ENCODE measurements around the gene RHOH. TPM values are rescaled to one million over a fixed set of nuclear protein-coding genes. Genes with fewer than 3 reads are reported as not detected.
A peak's percentile ranks its signal among the peaks of the same experiment; 100 is the strongest.
"Not testable (repeated sequence)": the region's sequence is repeated elsewhere in the genome, so short reads cannot be mapped to it uniquely, and the experiment has no call there.

The RHOH gene, protein sequence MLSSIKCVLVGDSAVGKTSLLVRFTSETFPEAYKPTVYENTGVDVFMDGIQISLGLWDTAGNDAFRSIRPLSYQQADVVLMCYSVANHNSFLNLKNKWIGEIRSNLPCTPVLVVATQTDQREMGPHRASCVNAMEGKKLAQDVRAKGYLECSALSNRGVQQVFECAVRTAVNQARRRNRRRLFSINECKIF
- 100 to 1,000 TPM; 134 to 137 TPM for total RNA-seq

DNA sequence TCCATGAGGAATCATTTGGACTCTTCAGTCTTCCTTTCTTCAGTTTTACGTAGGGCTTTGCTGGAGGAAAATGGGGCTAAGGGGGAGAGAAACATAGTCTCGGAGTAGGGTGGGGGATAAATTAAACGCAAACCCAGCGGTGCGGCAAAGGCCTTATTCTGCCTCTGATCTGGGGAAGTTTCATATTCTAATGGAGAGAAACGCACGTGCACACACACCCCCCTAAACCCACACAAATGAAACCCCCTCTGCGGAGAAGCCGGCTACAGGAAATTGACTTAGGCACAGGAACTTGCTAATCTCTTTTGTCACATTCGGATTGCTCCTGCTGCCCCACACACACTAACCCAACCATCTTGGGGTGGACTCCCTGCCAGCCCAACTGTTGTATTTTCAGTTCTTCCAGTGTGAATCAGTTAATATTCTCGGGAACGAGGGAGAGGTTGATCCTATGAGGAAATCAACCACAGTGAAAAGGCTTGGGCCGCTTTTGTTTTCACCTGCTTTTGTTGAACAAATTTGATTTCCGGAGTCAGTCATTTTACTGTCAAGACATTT, at the start of gene RHOH:
Gene RHOH (plus strand): TSS at position 308 of the 558 bp plus-strand sequence. CDS start 46,356 bp downstream, outside the sequence.
- peak; percentile 80 for DNase-seq
- H3K27ac Mint-ChIP-seq, result peak within 1 kb of the TSS; percentile 98
- ChIA-PET POLR2A (interaction anchor here (0.6 to 1.3 kb wide), 7 partner anchors 8 to 137 kb away, joined by 3 to 7 read pairs (median 4); no protein-coding TSS in a partner anchor), CTCF (interaction anchor here (0.7 to 4.5 kb wide), 7 partner anchors 8 to 140 kb away, joined by 3 to 17 read pairs (median 5); partner anchors contain the start of gene N4BP2)
- peak within 1 kb of the TSS; percentile 94 for H3K4me3 Mint-ChIP-seq
- H3K4me1 Mint-ChIP-seq, result peaks cover 48% of the 10 kb centered on the region
- peaks cover 3% of the 10 kb centered on the region for H3K9me3 Mint-ChIP-seq
- peaks cover 52% of the 10 kb centered on the region for H3K36me3 Mint-ChIP-seq (ENCODE audit: low read depth)
- H3K27me3 Mint-ChIP-seq, result no peaks in the 10 kb centered on the region

DNA sequence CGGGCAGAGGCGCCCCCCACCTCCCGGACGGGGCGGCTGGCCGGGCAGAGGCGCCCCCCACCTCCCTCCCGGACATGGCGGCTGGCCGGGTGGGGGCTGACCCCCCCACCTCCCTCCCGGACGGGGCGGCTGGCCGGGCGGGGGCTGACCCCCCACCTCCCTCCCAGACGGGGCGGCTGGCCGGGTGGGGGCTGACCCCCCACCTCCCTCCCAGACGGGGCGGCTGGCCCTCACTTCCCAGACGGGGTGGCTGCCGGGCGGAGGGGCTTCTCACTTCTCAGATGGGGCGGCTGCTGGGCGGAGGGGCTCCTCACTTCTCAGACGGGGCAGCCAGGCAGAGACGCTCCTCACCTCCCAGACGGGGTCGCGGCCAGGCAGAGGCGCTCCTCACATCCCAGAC, 49.3 kb upstream of the RHOH start:
- H3K27ac Mint-ChIP-seq, CTCF ChIA-PET, H3K4me3 Mint-ChIP-seq, POLR2A ChIA-PET, DNase-seq, H3K27me3 Mint-ChIP-seq: not testable (repeated sequence)
- Mint-ChIP-seq H3K9me3 (peaks cover 11% of the 10 kb centered on the region), H3K4me1 (peaks cover 23% of the 10 kb centered on the region), H3K36me3 (ENCODE audit: low read depth) (peaks cover 68% of the 10 kb centered on the region)

DNA sequence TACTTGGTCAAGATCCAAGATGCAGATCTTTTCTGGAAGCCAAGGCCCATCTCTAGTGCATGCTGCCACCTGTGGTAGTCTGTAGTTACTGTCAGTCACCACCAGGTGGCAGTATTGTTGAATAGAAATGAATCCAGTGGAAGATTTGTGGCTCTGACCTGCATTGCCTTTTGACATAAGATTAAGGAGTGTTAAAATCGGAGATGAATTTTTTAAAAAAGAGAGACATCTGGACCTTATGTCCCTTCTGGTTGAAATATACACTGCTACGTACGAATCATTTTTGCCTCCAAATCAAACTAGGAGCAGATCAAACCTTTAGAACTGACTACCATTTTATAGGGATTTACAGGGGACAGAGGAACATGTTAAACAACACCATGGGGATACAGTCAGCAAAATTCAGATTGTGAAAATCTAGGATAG, 46.9 kb upstream of the RHOH start:
- CTCF ChIA-PET, result interaction anchor here (0.7 to 1.2 kb wide), 5 partner anchors 13 to 167 kb away, joined by 3 to 5 read pairs (median 3); no protein-coding TSS in a partner anchor
- peak; percentile 89 for DNase-seq
- H3K4me3 Mint-ChIP-seq, result no peak overlapping the region
- peaks cover 11% of the 10 kb centered on the region for H3K9me3 Mint-ChIP-seq
- POLR2A ChIA-PET, result interaction anchor here (0.7 kb wide), 1 partner anchor 88 kb away, joined by 6 read pairs; no protein-coding TSS in a partner anchor
- peaks cover 36% of the 10 kb centered on the region for H3K4me1 Mint-ChIP-seq
- H3K36me3 Mint-ChIP-seq (ENCODE audit: low read depth), result peaks cover 60% of the 10 kb centered on the region
- H3K27me3 Mint-ChIP-seq, result no peaks in the 10 kb centered on the region
- peak overlapping the region; percentile 20 for H3K27ac Mint-ChIP-seq

DNA sequence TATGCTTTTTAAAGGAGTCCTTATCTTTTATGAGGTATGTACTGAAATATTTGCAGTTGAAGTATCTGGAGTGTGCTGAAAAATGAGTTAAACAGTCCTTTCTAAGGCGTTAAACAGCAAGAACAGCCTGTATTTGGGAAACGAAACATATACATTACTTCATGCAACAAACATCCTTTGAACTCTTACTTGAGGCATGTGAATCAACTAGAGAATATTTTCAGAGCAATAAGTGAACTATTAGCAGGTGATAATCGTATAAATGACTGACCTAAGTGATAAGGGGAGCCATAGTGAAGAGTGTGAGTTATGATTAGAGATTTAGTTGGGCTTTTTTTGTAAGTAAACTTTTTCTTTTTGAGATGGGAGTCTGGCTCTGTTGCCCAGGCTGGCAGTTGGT, 45.9 kb upstream of the RHOH start:
- ChIA-PET CTCF (interaction anchor here (1.5 kb wide), 2 partner anchors 12 to 50 kb away, joined by 3 to 6 read pairs; no protein-coding TSS in a partner anchor), POLR2A (no interaction called here)
- no peak for DNase-seq
- Mint-ChIP-seq H3K4me3 (no peak overlapping the region), H3K9me3 (peaks cover 11% of the 10 kb centered on the region), H3K27ac (no peak overlapping the region), H3K27me3 (no peaks in the 10 kb centered on the region), H3K4me1 (peaks cover 36% of the 10 kb centered on the region), H3K36me3 (ENCODE audit: low read depth) (peaks cover 55% of the 10 kb centered on the region)

DNA sequence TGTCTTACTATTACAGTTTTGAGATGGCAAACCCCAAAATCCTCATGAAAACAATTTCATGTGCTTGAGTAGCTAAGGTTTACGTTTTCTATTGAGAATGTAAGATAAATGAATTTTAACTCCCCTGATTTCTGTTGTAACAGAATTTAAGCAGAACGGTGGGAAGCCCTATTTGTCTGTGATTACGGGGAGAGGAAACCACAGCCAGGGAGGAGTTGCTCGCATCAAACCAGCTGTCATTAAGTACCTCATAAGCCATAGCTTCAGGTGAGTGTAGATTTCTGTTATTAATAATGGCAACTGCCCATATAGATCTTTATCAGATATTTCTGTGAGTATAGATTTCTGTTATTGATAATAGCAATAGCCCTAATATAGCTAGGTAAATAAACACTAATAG, 44.2 kb upstream of the RHOH start:
- Mint-ChIP-seq H3K27me3 (no peaks in the 10 kb centered on the region), H3K4me3 (no peak overlapping the region), H3K36me3 (ENCODE audit: low read depth) (peaks cover 47% of the 10 kb centered on the region), H3K27ac (no peak overlapping the region), H3K9me3 (peaks cover 11% of the 10 kb centered on the region), H3K4me1 (peaks cover 36% of the 10 kb centered on the region)
- DNase-seq, result peak; percentile 24
- CTCF ChIA-PET, result interaction anchor here (0.5 to 1.5 kb wide), 6 partner anchors 10 to 164 kb away, joined by 3 to 7 read pairs (median 3); no protein-coding TSS in a partner anchor
- POLR2A ChIA-PET, result no interaction called here

DNA sequence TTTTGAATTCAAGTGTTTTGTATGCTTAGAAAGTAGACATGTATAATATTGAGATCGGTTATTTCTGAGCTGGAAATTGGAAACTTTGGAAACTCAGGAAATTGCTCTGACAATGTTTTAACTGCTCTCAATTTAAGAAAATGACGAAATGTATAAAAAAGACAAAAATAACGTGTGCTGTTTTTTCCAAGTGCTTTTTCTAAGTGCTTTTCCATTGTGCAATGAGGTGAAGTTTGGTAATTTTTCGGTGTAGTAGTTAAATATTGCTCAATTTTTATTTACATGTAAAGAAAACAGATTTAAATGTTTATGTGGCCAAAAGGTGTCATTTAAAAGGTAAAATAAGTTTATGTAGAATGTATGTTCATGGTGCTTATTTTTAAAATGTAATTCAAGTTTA, 39.4 kb upstream of the RHOH start:
- ChIA-PET CTCF (no interaction called here), POLR2A (no interaction called here)
- Mint-ChIP-seq H3K27ac (no peak overlapping the region), H3K27me3 (no peaks in the 10 kb centered on the region), H3K9me3 (no peaks in the 10 kb centered on the region), H3K4me1 (peaks cover 13% of the 10 kb centered on the region), H3K4me3 (no peak overlapping the region), H3K36me3 (ENCODE audit: low read depth) (peaks cover 39% of the 10 kb centered on the region)
- DNase-seq, result no peak

DNA sequence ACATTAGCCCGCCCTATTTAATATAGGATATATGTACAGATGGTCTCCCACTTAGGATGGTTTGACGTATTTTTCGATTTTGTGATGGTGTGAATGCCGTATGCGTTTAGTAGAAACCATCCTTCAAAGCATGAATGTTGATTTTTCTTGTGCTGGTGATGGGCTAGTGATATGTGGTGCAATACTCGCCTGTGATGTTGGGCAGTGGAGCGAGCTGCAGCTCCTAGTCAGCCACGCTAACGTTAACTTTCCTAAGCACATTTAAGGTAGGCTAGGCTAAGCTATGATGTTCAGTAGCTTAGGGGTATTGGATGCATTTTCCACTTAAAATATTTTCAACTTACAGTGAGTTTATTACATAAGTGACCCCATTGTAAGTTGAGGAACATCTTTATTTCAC, 36.6 kb upstream of the RHOH start:
- no peak for DNase-seq
- H3K9me3 Mint-ChIP-seq, result no peaks in the 10 kb centered on the region
- CTCF ChIA-PET, result interaction anchor here (1.8 kb wide), 1 partner anchor 165 kb away, joined by 6 read pairs; no protein-coding TSS in a partner anchor
- H3K4me3 Mint-ChIP-seq, result no peak overlapping the region
- POLR2A ChIA-PET, result no interaction called here
- H3K36me3 Mint-ChIP-seq (ENCODE audit: low read depth), result peaks cover 42% of the 10 kb centered on the region
- no peaks in the 10 kb centered on the region for H3K27me3 Mint-ChIP-seq
- H3K27ac Mint-ChIP-seq, result no peak overlapping the region
- H3K4me1 Mint-ChIP-seq, result no peaks in the 10 kb centered on the region

DNA sequence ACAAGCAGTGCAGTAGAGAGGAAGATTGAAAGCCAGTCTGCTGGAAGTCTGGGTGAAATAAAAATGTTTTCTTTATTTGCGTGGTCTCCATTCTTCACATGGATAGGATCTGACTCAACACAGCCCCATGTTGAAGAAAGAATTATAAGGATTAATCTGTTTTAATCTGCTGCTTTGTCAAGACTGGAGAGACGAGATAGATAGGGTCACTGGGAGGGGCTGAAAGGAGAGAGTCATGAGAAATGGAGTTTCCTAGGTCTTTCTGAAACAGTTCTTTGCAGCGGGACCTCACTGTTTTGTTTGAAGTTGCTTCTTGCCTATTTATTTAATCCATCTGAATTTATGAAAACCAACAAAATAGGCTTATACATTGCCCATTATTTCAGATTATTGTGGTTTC, 32.4 kb upstream of the RHOH start:
- Mint-ChIP-seq H3K4me3 (no peak overlapping the region), H3K27ac (no peak overlapping the region), H3K27me3 (no peaks in the 10 kb centered on the region), H3K9me3 (peaks cover 5% of the 10 kb centered on the region), H3K36me3 (ENCODE audit: low read depth) (peaks cover 58% of the 10 kb centered on the region), H3K4me1 (no peaks in the 10 kb centered on the region)
- POLR2A ChIA-PET, result interaction anchor here (0.6 kb wide), 1 partner anchor 60 kb away, joined by 3 read pairs; no protein-coding TSS in a partner anchor
- no peak for DNase-seq
- CTCF ChIA-PET, result interaction anchor here (0.6 to 1.5 kb wide), 2 partner anchors 153 to 176 kb away, joined by 3 to 5 read pairs; no protein-coding TSS in a partner anchor

DNA sequence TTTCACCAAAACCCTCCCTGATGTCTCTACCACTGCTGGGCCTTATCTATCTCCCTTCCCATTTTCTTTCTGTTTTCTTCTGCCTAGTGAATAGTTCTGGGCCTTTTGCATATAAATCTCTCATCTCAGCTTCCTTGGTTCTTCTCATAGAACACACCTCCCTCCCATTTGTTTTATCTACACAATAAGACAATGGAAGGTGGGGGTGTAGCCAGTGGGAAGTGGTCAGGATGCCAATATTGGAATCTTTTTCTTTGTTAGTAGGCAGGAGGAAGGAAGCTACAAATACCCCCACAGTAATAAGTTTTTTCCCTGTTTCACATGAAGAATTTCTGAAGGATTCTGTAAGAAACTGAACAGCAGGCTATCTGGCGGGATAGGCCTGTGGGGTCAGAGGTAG, 30.9 kb upstream of the RHOH start:
- Mint-ChIP-seq H3K27me3 (no peaks in the 10 kb centered on the region), H3K27ac (no peak overlapping the region), H3K4me3 (no peak overlapping the region), H3K36me3 (ENCODE audit: low read depth) (peaks cover 57% of the 10 kb centered on the region), H3K9me3 (peaks cover 9% of the 10 kb centered on the region), H3K4me1 (peaks cover 5% of the 10 kb centered on the region)
- ChIA-PET POLR2A (no interaction called here), CTCF (interaction anchor here (1.5 kb wide), 1 partner anchor 151 kb away, joined by 5 read pairs; no protein-coding TSS in a partner anchor)
- DNase-seq, result no peak

DNA sequence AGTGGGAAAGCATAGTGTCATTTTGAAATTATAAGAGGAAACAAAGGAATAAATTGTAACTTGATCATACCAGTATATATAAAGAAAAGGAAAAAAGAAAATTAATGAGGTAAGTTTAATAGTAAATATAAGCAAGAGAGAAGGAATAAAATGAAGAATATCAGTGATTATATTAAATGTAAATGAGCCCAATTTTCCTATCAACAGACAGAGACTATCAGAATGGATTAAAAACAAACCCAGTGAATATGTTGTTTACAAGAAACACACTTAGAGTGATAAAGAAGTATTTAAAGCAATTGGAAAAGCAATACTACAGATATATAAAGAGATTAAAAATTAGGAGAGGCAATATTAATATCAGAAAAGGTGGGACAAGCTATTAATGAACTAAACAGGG, 28.8 kb upstream of the RHOH start:
- Mint-ChIP-seq H3K9me3 (peaks cover 9% of the 10 kb centered on the region), H3K4me1 (peaks cover 14% of the 10 kb centered on the region), H3K4me3 (no peak overlapping the region), H3K27ac (no peak overlapping the region), H3K27me3 (no peaks in the 10 kb centered on the region), H3K36me3 (ENCODE audit: low read depth) (peaks cover 43% of the 10 kb centered on the region)
- CTCF ChIA-PET, result no interaction called here
- POLR2A ChIA-PET, result no interaction called here
- no peak for DNase-seq

DNA sequence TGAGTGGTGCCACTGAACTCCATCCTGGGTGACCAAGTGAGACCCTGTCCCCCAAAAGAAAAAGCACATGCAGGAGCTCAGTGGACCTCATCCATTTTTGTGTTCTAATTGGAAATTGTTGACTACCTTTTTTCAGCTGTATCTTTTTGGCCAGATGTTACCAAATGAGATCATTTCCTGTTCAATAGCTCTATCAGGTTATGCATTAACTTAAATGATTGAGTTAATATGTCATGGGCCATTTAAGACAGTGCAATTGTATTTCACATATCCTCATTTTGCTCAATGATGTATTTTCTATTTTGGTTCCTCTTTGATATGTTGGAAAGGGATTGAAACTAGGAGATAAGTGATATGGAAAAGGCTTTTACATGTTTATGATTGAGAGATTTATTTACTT, 26.2 kb upstream of the RHOH start:
- no peak for DNase-seq
- Mint-ChIP-seq H3K9me3 (peaks cover 9% of the 10 kb centered on the region), H3K27me3 (no peaks in the 10 kb centered on the region), H3K27ac (no peak overlapping the region), H3K4me1 (peaks cover 28% of the 10 kb centered on the region), H3K36me3 (ENCODE audit: low read depth) (peaks cover 29% of the 10 kb centered on the region), H3K4me3 (no peak overlapping the region)
- POLR2A ChIA-PET, result no interaction called here
- CTCF ChIA-PET, result interaction anchor here (2.0 kb wide), 1 partner anchor 155 kb away, joined by 4 read pairs; no protein-coding TSS in a partner anchor

DNA sequence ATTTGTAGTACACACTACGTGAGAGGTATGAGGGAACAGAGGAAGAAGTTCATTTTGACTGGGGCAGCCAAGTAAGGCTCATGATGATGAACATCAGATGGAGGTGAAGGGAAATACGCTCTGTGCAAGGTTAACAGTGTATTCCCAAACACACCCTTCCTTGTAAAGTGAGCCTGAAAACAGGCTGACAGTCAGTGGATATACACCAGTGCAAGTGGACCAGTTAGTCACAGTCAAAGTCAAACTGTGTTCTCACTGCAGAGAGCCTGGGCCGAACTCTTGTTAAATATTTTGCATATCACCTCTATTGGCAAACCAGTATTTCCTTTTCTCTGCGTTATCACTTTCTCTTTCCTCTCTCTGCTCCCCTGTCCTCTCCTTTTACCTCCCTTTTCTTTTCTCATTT, 23.4 kb upstream of the RHOH start:
- Mint-ChIP-seq H3K4me1 (peaks cover 31% of the 10 kb centered on the region), H3K9me3 (peaks cover 4% of the 10 kb centered on the region), H3K27me3 (no peaks in the 10 kb centered on the region), H3K27ac (peak overlapping the region; percentile 84), H3K36me3 (ENCODE audit: low read depth) (peaks cover 8% of the 10 kb centered on the region), H3K4me3 (peak overlapping the region; percentile 42)
- peak; percentile 26 for DNase-seq
- POLR2A ChIA-PET, result no interaction called here
- CTCF ChIA-PET, result no interaction called here

DNA sequence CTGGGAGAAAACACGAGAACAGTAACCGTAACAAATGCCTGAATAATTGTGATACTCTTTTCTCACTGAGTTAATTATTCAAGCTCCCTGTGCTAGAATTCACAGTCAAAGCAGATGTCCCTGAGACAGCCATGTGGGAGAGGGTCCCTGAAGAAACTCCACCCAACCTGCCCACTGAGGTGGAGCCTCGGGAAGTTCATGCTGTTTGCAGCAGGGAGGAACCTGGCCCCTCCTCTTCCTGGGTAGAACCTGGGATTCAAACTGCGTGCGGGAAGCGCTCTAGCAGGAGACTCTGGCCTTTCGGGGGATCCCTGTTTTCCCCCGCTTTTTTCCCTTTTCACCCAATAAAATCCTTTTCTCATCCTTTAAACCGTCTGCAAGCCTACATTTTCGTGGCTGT, 20.2 kb upstream of the RHOH start:
- CTCF ChIA-PET, result interaction anchor here (1.0 kb wide), 1 partner anchor 14 kb away, joined by 4 read pairs; no protein-coding TSS in a partner anchor

More for the DNA sequence above, 20.2 kb upstream of the RHOH start:
- no peak for DNase-seq
- Mint-ChIP-seq H3K27me3 (no peaks in the 10 kb centered on the region), H3K4me1 (peaks cover 31% of the 10 kb centered on the region), H3K4me3 (no peak overlapping the region), H3K36me3 (ENCODE audit: low read depth) (no peaks in the 10 kb centered on the region), H3K27ac (no peak overlapping the region), H3K9me3 (no peaks in the 10 kb centered on the region)
- POLR2A ChIA-PET, result interaction anchor here (0.5 kb wide), 1 partner anchor 760 kb away, joined by 3 read pairs; no protein-coding TSS in a partner anchor
